ENCODE results near the gene SH3BGRL. TPM values are rescaled to one million over a fixed set of nuclear protein-coding genes. Genes with fewer than 3 reads are reported as not detected.

Gene SH3BGRL
- total RNA-seq (41.6 and 47.8 TPM in 2 replicates), polyA plus RNA-seq (119 and 258 TPM in 2 replicates), polyA minus RNA-seq (ENCODE audit: low replicate concordance) (3.8 TPM in 2 replicates)
- polyA plus RNA-seq (2012), result 55.7 and 138 TPM in 2 replicates

- TF ChIP-seq EZH2 (IDR thresholded peaks at IDR 0.05; ENCODE audit: low read length, missing control alignments) (no peak), CTCF (conservative IDR thresholded peaks at IDR 0.05 in 1 of 2, IDR thresholded peaks at IDR 0.05 in 1 of 2; ENCODE audit: low read depth in 1 of 2, low read length in 2 of 2) (no peak)
- Histone ChIP-seq H3K4me2 (ENCODE audit: extremely low read depth, insufficient read depth, low read length) (peak within 1 kb of the TSS; percentile 82), H3K27ac (ENCODE audit: insufficient read depth, low read length) (peak within 1 kb of the TSS; percentile 73), H3K79me2 (ENCODE audit: control insufficient read depth, insufficient read depth, low read length) (peaks cover 12% of the 10 kb centered on the region), H3K9me3 (ENCODE audit: control insufficient read depth, insufficient read depth, low read depth, low read length) (no peaks in the 10 kb centered on the region), H3K4me1 (ENCODE audit: control insufficient read depth, extremely low read depth, insufficient read depth, low read length) (no peaks in the 10 kb centered on the region), H3K9ac (ENCODE audit: insufficient read depth, low read length) (peak within 1 kb of the TSS; percentile 58), H3K4me3 (replicated peaks in 1 of 4; ENCODE audit: control extremely low read depth in 1 of 4, insufficient read depth in 1 of 4, low read depth in 3 of 4, low read length in 4 of 4) (peak within 1 kb of the TSS; percentile 45 to 95 (median 74)), H4K20me1 (ENCODE audit: control insufficient read depth, extremely low read depth, insufficient read depth, low read length) (no peaks in the 10 kb centered on the region), H3K36me3 (ENCODE audit: control insufficient read depth, insufficient read depth, low read length) (no peaks in the 10 kb centered on the region), H2AFZ (ENCODE audit: low read length) (peak within 1 kb of the TSS; percentile 65), H3K27me3 (ENCODE audit: control insufficient read depth, insufficient read depth, low read length) (no peaks in the 10 kb centered on the region)
- peak; percentile 90 to 93 for DNase-seq (ENCODE audit: low read depth in 2 of 2)
These were observed at the start of gene SH3BGRL, which contains the start of gene HMGN5 for GRCh38 chrX:81201671-81202455. TSS of gene SH3BGRL (plus strand) at chrX:81202102. CDS start at chrX:81202201, 99 bp downstream. TSS of gene HMGN5 (minus strand) at chrX:81201913. CDS start at chrX:81121549, 80,364 bp downstream.

- Histone ChIP-seq H3K4me2 (ENCODE audit: extremely low read depth, insufficient read depth, low read length) (no peak overlapping the region), H3K36me3 (ENCODE audit: control insufficient read depth, insufficient read depth, low read length) (no peaks in the 10 kb centered on the region), H3K4me3 (replicated peaks in 1 of 4; ENCODE audit: control extremely low read depth in 1 of 4, insufficient read depth in 1 of 4, low read depth in 3 of 4, low read length in 4 of 4) (no peak overlapping the region), H3K4me1 (ENCODE audit: control insufficient read depth, extremely low read depth, insufficient read depth, low read length) (no peaks in the 10 kb centered on the region), H3K79me2 (ENCODE audit: control insufficient read depth, insufficient read depth, low read length) (no peaks in the 10 kb centered on the region), H4K20me1 (ENCODE audit: control insufficient read depth, extremely low read depth, insufficient read depth, low read length) (no peaks in the 10 kb centered on the region), H3K9ac (ENCODE audit: insufficient read depth, low read length) (no peak overlapping the region), H3K27ac (ENCODE audit: insufficient read depth, low read length) (no peak overlapping the region), H3K27me3 (ENCODE audit: control insufficient read depth, insufficient read depth, low read length) (no peaks in the 10 kb centered on the region), H3K9me3 (ENCODE audit: control insufficient read depth, insufficient read depth, low read depth, low read length) (no peaks in the 10 kb centered on the region), H2AFZ (ENCODE audit: low read length) (no peak overlapping the region)
- TF ChIP-seq CTCF (conservative IDR thresholded peaks at IDR 0.05 in 1 of 2, IDR thresholded peaks at IDR 0.05 in 1 of 2; ENCODE audit: low read depth in 1 of 2, low read length in 2 of 2) (no peak), EZH2 (IDR thresholded peaks at IDR 0.05; ENCODE audit: low read length, missing control alignments) (no peak)
- no peak for DNase-seq (ENCODE audit: low read depth in 2 of 2)
These were observed 33.5 kb upstream of the SH3BGRL start for GRCh38 chrX:81168391-81168790.

- Histone ChIP-seq H3K4me1 (ENCODE audit: control insufficient read depth, extremely low read depth, insufficient read depth, low read length) (no peaks in the 10 kb centered on the region), H3K36me3 (ENCODE audit: control insufficient read depth, insufficient read depth, low read length) (no peaks in the 10 kb centered on the region), H3K79me2 (ENCODE audit: control insufficient read depth, insufficient read depth, low read length) (no peaks in the 10 kb centered on the region), H3K4me2 (ENCODE audit: extremely low read depth, insufficient read depth, low read length) (no peak overlapping the region), H2AFZ (ENCODE audit: low read length) (no peak overlapping the region), H3K27ac (ENCODE audit: insufficient read depth, low read length) (no peak overlapping the region), H3K9ac (ENCODE audit: insufficient read depth, low read length) (no peak overlapping the region), H4K20me1 (ENCODE audit: control insufficient read depth, extremely low read depth, insufficient read depth, low read length) (no peaks in the 10 kb centered on the region), H3K9me3 (ENCODE audit: control insufficient read depth, insufficient read depth, low read depth, low read length) (no peaks in the 10 kb centered on the region), H3K4me3 (replicated peaks in 1 of 4; ENCODE audit: control extremely low read depth in 1 of 4, insufficient read depth in 1 of 4, low read depth in 3 of 4, low read length in 4 of 4) (no peak overlapping the region), H3K27me3 (ENCODE audit: control insufficient read depth, insufficient read depth, low read length) (no peaks in the 10 kb centered on the region)
- TF ChIP-seq EZH2 (IDR thresholded peaks at IDR 0.05; ENCODE audit: low read length, missing control alignments) (no peak), CTCF (conservative IDR thresholded peaks at IDR 0.05 in 1 of 2, IDR thresholded peaks at IDR 0.05 in 1 of 2; ENCODE audit: low read depth in 1 of 2, low read length in 2 of 2) (peak in 1 of 2 donors; percentile 3)
- peak; percentile 6 to 49 for DNase-seq (ENCODE audit: low read depth in 2 of 2)
These were observed 27.6 kb upstream of the SH3BGRL start for GRCh38 chrX:81174286-81174685.

Data from fibroblast of lung (primary cell).